Neutrophil (primary cell): ENCODE measurements around the gene TENT4A.

Source experiments
- H3K27ac ChIP-seq: fragments of 200-600 bp; sonication (generic); 2 replicates; pipeline ENCODE4 v1.5.1; 2016; ENCODE audit warnings: mild to moderate bottlenecking, moderate library complexity
- H3K27me3 ChIP-seq: fragments of 200-600 bp; sonication (generic); 2 replicates; pipeline ENCODE4 v1.6.0; 2016; ENCODE audit warnings: mild to moderate bottlenecking
- H3K36me3 ChIP-seq: fragments of 200-600 bp; sonication (generic); 2 replicates; pipeline ENCODE4 v1.5.1; 2017
- H3K4me1 ChIP-seq, 2 experiments: fragments of 200-600 bp in 1 of 2; sonication (generic) in 1 of 2; 1 replicate in 1 of 2; 2 replicates in 1 of 2; pipeline versions ENCODE4 v1.5.1 to v1.6.1; 2013 to 2016; ENCODE audit warnings: low read depth in 1 of 2, low read length in 1 of 2, mild to moderate bottlenecking in 1 of 2, moderate library complexity in 1 of 2; ENCODE audit not compliant: control insufficient read depth in 1 of 2, insufficient read depth in 1 of 2
- H3K4me3 ChIP-seq, 2 experiments: fragments of 200-600 bp in 1 of 2; sonication (generic) in 1 of 2; 1 replicate in 1 of 2; 2 replicates in 1 of 2; pipeline ENCODE4 v1.5.1; 2013 to 2016; ENCODE audit warnings: low read depth in 1 of 2, low read length in 1 of 2, mild to moderate bottlenecking in 1 of 2, moderate library complexity in 1 of 2
- H3K9me3 ChIP-seq: fragments of 200-600 bp; sonication (generic); 2 replicates; pipeline ENCODE4 v1.5.1; 2016
- TF ChIP-seq, protein P1 (sequence below): fragments of 200-600 bp; sonication (generic); IDR thresholded peaks from 2 replicates; pipeline ENCODE4 v1.5.1; 2016; ENCODE audit warnings: antibody characterized with exemption

Gene TENT4A

DNA sequence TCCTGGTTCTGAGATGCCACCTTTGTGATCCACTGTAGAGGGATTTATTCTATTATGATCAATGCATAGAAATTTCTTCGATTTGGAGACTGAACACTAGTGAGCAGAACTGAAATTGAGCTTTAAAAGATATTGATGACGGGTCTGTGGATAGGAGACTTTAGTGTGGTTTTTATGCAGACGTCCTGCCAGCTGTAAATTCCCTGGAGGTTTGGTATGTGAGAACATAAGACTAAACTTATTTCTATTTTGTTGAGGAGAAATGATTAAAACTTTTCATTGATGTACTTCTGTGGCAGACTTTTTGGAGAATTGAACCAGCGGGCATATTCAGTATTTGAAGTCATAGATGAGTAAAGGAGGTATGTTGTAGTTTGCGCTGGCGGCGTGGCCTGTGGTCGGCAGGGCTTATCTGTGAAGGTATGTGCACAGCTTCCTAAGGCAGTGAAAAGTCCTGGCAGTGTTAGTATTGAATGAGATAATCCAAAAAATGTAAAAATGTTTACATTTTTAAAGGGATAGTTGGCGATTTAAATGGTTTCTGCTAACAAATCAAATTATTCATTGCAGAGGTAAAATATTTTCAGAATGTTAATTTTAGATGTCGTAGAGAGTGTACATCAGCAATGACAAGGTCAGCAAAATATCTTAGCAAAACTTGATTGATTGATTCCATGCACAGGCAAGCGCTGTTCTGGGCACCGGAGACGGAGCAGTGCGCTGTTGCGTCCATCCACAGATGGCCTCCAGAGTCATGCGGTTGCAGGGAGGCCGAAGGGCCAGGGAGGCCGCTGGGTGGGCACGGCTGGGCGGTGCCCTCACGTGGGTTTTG, 20.4 kb downstream of the TENT4A start:
- TF ChIP-seq, protein P1, sequence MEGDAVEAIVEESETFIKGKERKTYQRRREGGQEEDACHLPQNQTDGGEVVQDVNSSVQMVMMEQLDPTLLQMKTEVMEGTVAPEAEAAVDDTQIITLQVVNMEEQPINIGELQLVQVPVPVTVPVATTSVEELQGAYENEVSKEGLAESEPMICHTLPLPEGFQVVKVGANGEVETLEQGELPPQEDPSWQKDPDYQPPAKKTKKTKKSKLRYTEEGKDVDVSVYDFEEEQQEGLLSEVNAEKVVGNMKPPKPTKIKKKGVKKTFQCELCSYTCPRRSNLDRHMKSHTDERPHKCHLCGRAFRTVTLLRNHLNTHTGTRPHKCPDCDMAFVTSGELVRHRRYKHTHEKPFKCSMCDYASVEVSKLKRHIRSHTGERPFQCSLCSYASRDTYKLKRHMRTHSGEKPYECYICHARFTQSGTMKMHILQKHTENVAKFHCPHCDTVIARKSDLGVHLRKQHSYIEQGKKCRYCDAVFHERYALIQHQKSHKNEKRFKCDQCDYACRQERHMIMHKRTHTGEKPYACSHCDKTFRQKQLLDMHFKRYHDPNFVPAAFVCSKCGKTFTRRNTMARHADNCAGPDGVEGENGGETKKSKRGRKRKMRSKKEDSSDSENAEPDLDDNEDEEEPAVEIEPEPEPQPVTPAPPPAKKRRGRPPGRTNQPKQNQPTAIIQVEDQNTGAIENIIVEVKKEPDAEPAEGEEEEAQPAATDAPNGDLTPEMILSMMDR: no peak
- Histone ChIP-seq H3K27ac (no peak overlapping the region), H3K27me3 (no peaks in the 10 kb centered on the region), H3K36me3 (peaks cover 14% of the 10 kb centered on the region), H3K4me3 (no peak overlapping the region), H3K4me1 (peaks cover 0 to 4% of the 10 kb centered on the region in 2 experiments), H3K9me3 (no peaks in the 10 kb centered on the region)

DNA sequence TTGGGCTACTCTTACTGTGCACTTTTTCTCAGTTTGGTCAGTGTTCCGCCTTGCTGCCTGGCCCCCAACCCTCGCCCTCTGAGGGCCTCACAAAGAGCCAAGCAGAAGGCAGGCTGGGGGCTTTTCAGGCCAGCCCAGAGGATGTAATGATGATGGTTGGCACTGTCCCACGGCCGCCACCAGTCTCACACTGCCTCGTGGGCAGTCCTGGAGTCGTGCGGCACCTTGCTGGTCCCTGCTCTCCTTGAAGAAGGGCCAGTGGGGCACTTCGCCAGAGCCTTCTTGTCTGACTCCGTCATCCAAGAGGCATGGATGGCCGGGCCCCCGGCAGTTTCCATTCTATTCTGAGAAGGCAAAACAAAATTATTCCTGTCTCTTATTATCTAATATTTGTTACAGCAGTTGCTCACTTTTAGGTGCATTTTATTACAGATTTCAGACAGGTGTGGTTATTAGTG, 21.0 kb downstream of the TENT4A start:
- H3K27ac ChIP-seq: no peak overlapping the region
- H3K36me3 ChIP-seq: peaks cover 21% of the 10 kb centered on the region
- H3K4me3 ChIP-seq: no peak overlapping the region
- no peaks in the 10 kb centered on the region for H3K9me3 ChIP-seq
- TF ChIP-seq, protein P1: no peak
- peaks cover 0 to 4% of the 10 kb centered on the region in 2 experiments for H3K4me1 ChIP-seq
- no peaks in the 10 kb centered on the region for H3K27me3 ChIP-seq

DNA sequence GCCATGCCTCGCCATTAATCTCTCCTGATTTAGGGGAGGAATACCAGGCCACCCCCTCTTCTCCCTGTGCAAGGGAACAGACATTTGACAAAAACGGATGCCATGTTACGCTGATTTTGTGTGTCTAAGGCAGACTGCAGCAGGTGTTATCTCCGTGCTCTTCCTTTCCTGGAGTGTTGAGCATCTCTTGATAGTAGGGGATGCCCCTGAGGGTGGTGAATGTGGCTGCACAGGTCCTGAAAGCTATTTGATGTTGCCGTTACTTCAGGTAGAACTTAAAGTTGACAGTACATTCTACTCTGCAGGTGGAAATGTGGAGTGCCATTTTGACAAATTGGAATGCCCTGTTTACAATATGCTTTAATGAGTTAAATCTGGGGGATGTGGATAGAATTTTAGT, 21.5 kb downstream of the TENT4A start:
- no peaks in the 10 kb centered on the region for H3K9me3 ChIP-seq
- TF ChIP-seq, protein P1: no peak
- peaks cover 26% of the 10 kb centered on the region for H3K36me3 ChIP-seq
- H3K27ac ChIP-seq: no peak overlapping the region
- peaks cover 0 to 4% of the 10 kb centered on the region in 2 experiments for H3K4me1 ChIP-seq
- H3K4me3 ChIP-seq: no peak overlapping the region
- H3K27me3 ChIP-seq: no peaks in the 10 kb centered on the region

GRCh38 chr5:6736106-6736505, 22.9 kb downstream of the TENT4A start:
- no peak overlapping the region for H3K4me3 ChIP-seq
- H3K9me3 ChIP-seq: no peaks in the 10 kb centered on the region
- TF ChIP-seq, protein P1: no peak
- no peaks in the 10 kb centered on the region for H3K27me3 ChIP-seq
- no peak overlapping the region for H3K27ac ChIP-seq
- H3K4me1 ChIP-seq: peaks cover 0 to 4% of the 10 kb centered on the region in 2 experiments
- H3K36me3 ChIP-seq: peaks cover 39% of the 10 kb centered on the region

DNA sequence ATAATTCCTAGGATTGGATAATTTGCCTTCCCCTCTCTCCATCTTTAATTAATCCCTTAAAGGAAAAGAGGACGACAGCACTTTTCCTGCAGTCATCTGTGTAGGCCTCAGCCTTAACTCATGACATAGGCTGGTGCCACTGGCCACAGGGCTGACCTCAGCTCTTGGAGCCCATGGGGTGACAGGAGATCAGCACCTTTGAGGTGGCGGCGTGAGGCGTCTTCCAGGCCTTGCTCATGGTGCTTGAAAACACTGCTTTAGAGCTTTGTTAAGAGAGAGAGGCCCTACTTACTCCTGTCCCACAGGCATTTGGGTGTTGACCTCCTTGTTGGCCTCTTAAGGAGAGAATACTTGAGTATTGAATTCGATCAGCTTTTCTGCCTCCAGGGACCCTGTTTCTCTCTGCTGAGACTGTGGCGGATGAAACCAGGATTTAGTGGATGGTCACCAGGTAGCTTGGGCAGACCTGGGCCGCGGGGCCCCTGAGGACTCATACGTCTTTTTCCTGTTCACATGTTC, 23.4 kb downstream of the TENT4A start:
- TF ChIP-seq, protein P1: no peak
- H3K4me1 ChIP-seq: peaks cover 0 to 4% of the 10 kb centered on the region in 2 experiments
- H3K36me3 ChIP-seq: peaks cover 44% of the 10 kb centered on the region
- no peak overlapping the region for H3K4me3 ChIP-seq
- no peaks in the 10 kb centered on the region for H3K9me3 ChIP-seq
- no peak overlapping the region for H3K27ac ChIP-seq
- H3K27me3 ChIP-seq: no peaks in the 10 kb centered on the region
